ENCODE data around the gene RECK.
A peak's percentile ranks its signal among the peaks of the same experiment; 100 is the strongest.
"Not testable (repeated sequence)": the region's sequence is repeated elsewhere in the genome, so short reads cannot be mapped to it uniquely, and the experiment has no call there.

The RECK gene

DNA sequence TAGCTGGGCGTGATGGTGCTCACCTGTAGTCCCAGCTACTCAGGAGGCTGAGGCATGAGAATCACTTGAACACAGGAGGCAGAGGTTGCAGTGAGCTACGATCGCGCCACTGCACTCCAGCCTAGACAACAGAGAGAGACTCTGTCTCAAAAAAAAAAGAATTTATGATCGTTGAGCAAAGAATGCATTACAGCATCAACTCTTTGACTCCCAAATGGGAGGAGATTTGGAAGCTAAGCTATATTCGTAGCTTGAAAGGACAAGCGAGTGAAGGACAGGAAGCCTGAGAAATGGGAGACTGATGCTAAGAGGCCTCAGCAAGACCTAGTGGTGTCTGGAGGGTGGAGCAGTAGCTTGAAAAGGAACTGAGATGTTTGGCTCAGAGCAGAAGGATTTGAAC lies 122.2 kb downstream of the RECK start:
- DNase-seq (ENCODE audit: low spot score): no peak

DNA sequence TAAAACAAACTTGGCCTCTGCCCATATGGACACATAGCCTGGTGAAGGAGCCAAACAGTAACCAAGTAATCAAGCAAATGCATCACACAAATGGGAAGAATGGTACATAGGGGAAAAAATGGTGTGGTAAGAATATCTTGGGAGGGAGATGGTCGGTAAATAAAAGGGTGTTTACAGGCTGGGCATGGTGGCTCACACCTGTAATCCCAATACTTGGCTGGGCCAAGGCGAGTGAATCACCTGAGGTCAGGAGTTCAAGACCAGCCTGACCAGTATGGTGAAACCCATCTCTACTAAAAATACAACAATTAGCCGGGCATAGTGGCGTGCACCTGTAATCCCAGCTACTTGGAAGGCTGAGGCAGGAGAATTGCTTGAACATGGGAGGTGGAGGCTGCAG lies 122.8 kb downstream of the RECK start:
- not testable (repeated sequence) for DNase-seq (ENCODE audit: low spot score)

DNA sequence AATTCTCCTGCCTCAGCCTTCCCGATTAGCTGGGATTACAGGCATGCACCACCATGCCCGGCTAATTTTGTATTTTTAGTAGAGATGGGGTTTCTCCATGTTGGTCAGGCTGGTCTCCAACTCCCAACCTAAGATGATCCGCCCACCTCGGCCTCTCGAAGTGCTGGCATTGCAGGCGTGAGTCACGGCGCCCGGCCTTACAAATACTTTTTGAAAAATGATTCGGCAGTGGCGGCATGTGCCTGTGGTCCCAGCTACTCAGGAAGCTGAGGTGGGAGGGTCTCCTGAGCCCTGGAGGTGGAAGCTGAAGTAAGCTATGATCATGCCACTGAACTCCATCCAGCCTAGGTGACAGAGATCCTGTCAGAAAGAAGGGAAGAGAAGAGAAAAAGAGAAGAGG lies 123.4 kb downstream of the RECK start:
- not testable (repeated sequence) for DNase-seq (ENCODE audit: low spot score)

DNA sequence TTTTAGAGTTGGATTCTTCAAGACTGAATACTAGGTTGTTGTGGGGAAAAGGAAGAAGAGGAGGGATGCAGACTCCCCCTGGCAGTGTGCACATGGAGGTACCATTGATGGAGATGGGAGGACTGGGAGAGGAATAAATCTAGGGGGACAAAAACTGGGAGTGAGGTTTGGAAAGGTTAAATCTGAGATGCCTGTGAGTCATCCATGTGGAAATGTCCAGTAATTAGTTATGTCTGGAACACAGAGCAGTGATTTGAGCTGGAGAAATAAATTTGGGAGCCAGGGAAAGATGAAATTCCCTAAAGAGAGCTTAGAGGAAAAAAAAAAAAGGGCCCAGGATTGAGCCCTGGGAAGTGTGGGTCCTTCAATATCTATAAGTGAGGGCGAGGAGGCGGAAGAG lies 124.5 kb downstream of the RECK start:
- no peak for DNase-seq (ENCODE audit: low spot score)

DNA sequence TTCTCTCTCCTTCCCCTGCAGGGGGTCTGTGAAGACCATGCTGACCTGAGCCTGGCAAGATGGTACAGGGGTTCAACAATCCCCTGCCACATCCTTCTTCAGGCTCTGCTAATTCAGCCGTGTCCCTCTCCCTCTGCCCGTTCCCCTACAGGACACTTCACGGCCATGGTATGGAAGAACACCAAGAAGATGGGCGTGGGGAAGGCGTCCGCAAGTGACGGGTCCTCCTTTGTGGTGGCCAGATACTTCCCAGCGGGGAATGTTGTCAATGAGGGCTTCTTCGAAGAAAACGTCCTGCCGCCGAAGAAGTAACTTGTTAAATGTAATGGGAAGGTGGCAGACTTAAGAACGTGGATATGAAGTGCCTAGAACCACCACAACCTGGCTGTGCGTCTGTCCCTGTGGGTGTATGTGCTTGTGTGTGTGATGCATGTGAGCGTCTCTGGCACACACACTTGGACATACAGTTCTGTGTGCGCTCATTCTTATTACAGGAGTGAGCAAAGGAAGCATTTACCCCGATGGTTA lies 125.6 kb downstream of the RECK start:
- no peak for DNase-seq (ENCODE audit: low spot score)

DNA sequence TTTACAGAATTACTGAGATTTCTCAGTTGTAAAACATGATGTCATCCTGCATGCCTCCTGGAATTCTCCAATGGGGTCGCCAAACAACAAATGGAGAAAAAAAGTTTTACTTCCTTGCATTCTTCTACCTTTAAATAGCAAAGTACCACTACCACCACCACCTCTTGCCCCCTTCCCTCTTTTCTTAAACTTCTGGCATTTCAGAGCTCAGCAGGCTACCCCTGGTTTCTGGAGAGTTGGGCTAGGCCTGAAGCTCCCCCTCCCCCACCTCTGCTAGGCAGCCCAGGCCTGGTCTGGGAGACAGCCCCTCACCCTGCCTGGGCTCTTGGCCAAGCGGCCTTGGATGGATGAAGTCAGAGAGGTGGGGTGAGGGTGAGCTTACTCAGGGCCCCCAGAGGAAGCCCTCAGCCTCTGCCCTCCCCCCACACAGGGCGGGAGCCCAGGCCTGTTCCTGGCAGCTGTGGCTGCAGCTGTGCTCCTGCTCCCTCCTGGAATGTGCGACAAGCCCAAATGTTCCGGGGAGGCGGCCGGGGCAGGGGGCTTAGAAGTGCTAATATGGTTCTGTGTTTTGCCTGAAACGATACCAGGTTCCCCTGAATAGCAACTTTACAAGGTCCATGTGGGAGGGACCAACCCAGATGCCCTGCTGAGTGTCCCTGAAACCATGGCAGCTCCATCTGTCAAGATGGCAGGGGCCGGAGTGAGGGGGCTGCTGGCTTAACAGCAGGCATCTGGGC lies 126.5 kb downstream of the RECK start:
- DNase-seq (ENCODE audit: low spot score): peak; percentile 78

DNA sequence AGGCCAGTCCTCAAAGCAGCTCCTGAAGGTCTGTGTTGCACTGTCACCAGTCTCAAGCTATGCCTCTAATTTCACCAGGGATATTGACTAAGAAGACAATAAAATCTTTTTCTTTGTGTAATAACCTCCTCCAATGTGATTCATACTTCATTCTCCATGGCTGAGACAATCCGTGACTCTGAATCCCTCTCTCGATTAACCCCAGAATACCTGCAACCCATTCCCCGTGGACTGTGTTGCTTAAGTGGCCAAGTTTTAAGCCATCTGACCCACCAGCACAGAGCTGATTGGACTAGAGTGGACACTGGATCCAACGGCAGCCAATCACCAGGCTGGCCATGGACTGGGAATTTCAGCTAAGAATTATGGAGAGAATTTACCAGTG lies 127.1 kb downstream of the RECK start:
- no peak for DNase-seq (ENCODE audit: low spot score)

DNA sequence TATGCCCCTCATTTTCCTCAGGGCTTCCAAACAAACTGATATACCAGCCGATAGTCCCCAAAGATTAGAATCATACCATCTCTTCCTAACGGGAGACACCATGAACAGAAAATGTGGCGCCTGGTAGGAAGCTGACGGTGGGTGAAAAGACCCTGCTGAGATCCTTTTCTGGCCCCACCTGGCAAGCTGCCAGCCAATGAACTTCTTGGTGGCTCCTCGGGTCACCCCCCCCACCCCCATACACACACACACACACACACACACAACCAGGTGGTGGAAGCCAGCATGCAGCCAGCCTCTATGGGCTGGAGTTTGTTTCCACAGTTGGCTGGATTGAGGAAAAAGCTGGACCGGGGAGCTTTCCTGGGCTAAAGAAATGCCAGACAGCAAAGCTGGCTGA lies 127.7 kb downstream of the RECK start:
- no peak for DNase-seq (ENCODE audit: low spot score)

DNA sequence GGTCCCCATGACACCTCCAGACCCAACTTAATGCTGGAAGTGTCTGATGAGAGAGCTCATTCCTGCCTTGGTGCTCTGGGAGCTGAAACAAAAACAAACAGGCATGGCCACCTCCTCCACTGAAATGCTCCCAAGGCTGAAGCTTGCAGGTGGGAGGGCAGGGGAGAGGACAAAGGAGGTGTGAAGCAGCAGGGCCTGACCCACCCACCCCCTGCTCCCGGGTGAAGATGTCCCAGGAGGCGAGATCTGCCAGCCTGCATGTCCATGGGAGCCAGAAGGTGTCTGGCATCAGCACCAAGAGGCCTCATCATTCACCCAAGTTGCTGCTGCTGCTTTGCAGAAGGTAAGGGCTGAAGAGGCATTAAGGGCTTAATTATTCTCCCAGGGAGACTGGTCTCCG lies 128.3 kb downstream of the RECK start:
- DNase-seq (ENCODE audit: low spot score): no peak

DNA sequence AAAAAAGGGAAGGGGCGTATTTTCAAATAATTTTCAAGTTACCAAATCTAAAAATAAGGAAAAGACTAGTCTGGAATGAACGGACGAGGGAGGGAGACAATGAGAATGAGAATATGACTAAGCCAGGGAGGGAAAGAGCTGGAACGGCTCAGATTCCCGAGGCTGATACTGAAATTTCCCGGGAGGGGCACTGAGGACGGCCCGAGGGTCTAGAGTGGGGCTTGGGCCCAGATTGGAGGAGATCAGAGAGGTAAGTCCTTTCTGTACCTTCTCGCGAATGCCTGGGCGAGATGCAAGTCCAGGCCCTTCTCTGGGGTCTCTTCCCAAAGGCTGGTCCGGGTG lies 129.1 kb downstream of the RECK start:
- no peak for DNase-seq (ENCODE audit: low spot score)

DNA sequence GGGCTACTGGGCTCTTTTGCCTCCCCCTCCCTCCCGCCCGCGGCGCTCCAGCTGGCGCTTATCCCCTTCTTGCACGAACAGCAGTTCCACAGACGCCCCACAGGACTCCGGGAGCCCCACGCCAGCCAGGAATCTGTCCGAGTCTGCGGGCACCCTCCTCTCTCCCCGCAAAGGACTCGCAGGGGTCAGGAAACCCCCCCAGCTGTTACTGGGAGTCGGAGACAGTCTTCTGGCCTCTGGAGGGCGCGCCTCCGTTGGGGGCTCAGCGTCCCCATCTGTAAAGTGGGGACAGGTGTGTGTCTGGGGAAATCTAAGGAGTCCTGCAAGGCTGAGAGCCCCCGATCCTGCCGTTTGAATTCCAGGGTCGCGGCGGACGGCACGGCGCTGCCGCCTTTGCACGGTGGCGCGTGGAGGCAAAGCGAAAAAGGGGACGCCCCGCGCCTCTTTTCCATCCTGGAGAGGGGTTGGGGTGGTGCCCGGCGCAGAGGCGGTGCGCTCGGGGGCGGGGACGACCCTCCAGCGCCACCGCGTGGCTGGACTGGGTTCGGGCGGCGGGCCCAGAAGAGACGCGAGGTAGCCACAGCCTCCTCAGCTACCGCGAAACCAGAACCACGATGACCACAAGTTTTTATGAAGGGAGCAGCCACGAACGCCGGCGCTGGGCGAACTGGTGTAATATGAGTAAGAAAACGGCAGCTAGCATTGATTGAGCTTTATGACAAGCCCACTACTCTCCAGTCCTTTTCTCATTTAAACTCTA lies 129.6 kb downstream of the RECK start:
- DNase-seq (ENCODE audit: low spot score): peak; percentile 86

DNA sequence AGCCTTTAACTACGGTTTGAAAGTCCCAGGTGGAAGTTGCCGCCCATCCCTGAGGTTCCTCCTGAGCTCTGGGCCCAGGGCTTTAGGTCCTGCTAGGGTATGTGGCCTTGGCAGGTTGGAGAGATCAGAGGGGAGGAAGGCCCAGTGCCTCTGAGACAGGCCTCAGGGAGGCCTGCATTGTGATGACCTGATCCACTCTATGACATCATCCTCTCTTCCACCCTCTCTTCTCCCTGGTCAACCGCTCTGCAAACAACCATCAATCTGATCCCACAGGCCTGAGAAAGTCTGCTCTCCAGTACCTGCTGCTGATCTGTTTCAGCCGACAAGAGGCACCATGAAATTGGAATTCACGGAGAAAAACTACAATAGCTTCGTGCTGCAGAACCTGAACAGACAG lies 132.5 kb downstream of the RECK start, which contains the start of gene CCIN:
CCIN (plus strand) TSS at position 223 of the 400 bp plus-strand sequence; CDS start at position 338, 115 bp downstream.
- DNase-seq (ENCODE audit: low spot score): no peak

DNA sequence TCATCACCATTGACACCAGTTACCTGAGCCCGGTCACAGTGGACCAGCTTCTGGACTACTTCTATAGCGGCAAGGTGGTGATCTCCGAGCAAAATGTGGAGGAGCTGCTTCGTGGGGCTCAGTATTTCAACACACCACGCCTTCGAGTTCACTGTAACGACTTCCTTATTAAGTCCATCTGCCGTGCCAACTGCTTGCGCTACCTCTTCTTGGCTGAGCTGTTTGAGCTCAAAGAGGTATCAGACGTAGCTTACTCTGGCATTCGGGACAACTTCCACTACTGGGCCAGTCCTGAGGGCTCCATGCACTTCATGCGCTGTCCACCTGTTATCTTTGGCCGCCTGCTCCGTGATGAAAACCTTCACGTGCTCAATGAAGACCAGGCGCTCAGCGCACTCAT lies 133.0 kb downstream of the RECK start:
- no peak for DNase-seq (ENCODE audit: low spot score)

DNA sequence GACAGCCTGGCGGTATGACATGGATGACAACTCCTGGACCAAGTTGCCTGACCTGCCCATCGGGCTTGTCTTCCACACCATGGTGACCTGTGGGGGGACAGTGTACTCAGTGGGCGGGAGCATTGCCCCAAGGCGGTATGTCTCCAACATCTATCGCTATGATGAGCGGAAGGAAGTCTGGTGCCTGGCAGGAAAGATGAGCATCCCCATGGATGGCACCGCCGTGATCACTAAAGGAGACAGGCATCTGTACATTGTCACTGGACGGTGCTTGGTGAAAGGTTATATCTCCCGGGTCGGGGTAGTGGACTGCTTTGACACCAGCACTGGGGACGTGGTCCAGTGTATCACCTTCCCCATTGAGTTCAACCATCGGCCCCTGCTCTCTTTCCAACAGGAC lies 133.8 kb downstream of the RECK start:
- no peak for DNase-seq (ENCODE audit: low spot score)

DNA sequence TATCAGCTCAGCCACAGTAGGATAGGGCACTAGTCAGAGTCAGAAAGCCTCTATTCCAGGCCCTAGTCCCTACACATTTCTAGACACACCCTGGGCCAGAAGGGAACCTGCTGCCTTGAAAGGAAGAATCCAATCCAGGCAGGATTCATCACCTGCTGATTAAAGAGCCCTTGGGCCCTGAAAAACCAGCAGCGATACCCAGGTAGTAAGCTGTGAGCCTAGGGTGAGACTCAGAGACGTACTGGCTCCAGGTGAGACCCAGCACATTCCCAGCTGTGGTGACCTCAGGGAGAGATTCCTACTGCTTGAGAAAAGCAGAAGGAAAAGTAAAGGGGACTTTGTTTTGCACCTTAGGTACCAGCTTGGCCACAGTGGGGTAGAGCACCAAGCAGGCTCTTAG lies 137.1 kb downstream of the RECK start:
- no peak for DNase-seq (ENCODE audit: low spot score)

All from ecto neural progenitor cell (in vitro differentiated cells).